ENCODE results near the gene VSIG10. TPM values are rescaled to one million over a fixed set of nuclear protein-coding genes. Genes with fewer than 3 reads are reported as not detected.

VSIG10 gene
- total and polyA plus RNA-seq, 2 of the 13 experiments (the other 11 are each of a cell fraction or from before 2014, with no cell fraction given) = 25.6 to 42.5 TPM

- peak; percentile 56; the same call in 1 of the 2 replicates for TF ChIP-seq HIVEP1 (CRISPR knock-in tag; IDR thresholded peaks at IDR 0.05)
- no peak for TF ChIP-seq TRIM22 (IDR thresholded peaks at IDR 0.05)
- TF ChIP-seq SIN3A (IDR thresholded peaks at IDR 0.05; ENCODE audit: borderline replicate concordance, low read depth, low read length) = peak; percentile 56; the same call in 1 of the 2 replicates
- TF ChIP-seq STAG1 (CRISPR knock-in tag; IDR thresholded peaks at IDR 0.05) = no peak; the same call in 1 of the 2 replicates
- peak; percentile 80; the same call in 1 of the 2 replicates for TF ChIP-seq TAF1 (CRISPR knock-in tag; IDR thresholded peaks at IDR 0.05)
- no peak for TF ChIP-seq CBX1 (IDR thresholded peaks at IDR 0.05; ENCODE audit: low read depth)
- TF ChIP-seq MAFG (CRISPR knock-in tag; IDR thresholded peaks at IDR 0.05) = no peak
- peak; percentile 20; the same call in 1 of the 2 replicates for TF ChIP-seq NKX3-1 (CRISPR knock-in tag; IDR thresholded peaks at IDR 0.05)
- TF ChIP-seq ZNF780A (CRISPR knock-in tag; IDR thresholded peaks at IDR 0.05) = no peak
- TF ChIP-seq RARA (CRISPR knock-in tag; IDR thresholded peaks at IDR 0.05) = 0 out of 2 replicates have a peak, but pooled peaks have one; percentile 31
- no peak for TF ChIP-seq HMG20B (CRISPR knock-in tag; conservative IDR thresholded peaks at IDR 0.05)
- TF ChIP-seq YY1 (IDR thresholded peaks at IDR 0.05; ENCODE audit: insufficient read depth, insufficient replicate concordance, low read depth, low read length) = peak; percentile 30
- 0 out of 2 replicates have a peak, but pooled peaks have one; percentile 27 for TF ChIP-seq ZFP37 (CRISPR knock-in tag; IDR thresholded peaks at IDR 0.05; ENCODE audit: borderline replicate concordance)
- TF ChIP-seq KLF6 (CRISPR knock-in tag; IDR thresholded peaks at IDR 0.05) = 0 out of 2 replicates have a peak, but pooled peaks have one; percentile 23
- TF ChIP-seq ZNF446 (CRISPR knock-in tag; IDR thresholded peaks at IDR 0.05) = no peak; the same call in 1 of the 2 replicates
- peak; percentile 58; the same call in 1 of the 2 replicates for TF ChIP-seq MYC (CRISPR knock-in tag; IDR thresholded peaks at IDR 0.05; ENCODE audit: borderline replicate concordance)
- peak; percentile 77; the same call in 1 of the 2 replicates for TF ChIP-seq ZNF274 (CRISPR knock-in tag; IDR thresholded peaks at IDR 0.05)
- TF ChIP-seq ZNF770 (CRISPR knock-in tag; IDR thresholded peaks at IDR 0.05) = peak; percentile 22; the same call in 1 of the 2 replicates
- no peak for TF ChIP-seq HNF1A (IDR thresholded peaks at IDR 0.05; ENCODE audit: low read depth)
- peak; percentile 11; the same call in 1 of the 2 replicates for TF ChIP-seq HNF1A (CRISPR knock-in tag; IDR thresholded peaks at IDR 0.05; ENCODE audit: borderline replicate concordance)
- TF ChIP-seq RFX5 (IDR thresholded peaks at IDR 0.05; ENCODE audit: low read depth, low read length) = no peak
- TF ChIP-seq RFX3 (CRISPR knock-in tag; IDR thresholded peaks at IDR 0.05) = no peak
- no peak for TF ChIP-seq SNAI1 (CRISPR knock-in tag; IDR thresholded peaks at IDR 0.05; ENCODE audit: borderline replicate concordance)
These were observed at the start of gene VSIG10 (continued) for GRCh38 chr12:118103601-118104382.
